ENCODE measurements around the gene DUOX2.
"Not testable (repeated sequence)": the region's sequence is repeated elsewhere in the genome, so short reads cannot be mapped to it uniquely, and the experiment has no call there.

The DUOX2 gene

DNA sequence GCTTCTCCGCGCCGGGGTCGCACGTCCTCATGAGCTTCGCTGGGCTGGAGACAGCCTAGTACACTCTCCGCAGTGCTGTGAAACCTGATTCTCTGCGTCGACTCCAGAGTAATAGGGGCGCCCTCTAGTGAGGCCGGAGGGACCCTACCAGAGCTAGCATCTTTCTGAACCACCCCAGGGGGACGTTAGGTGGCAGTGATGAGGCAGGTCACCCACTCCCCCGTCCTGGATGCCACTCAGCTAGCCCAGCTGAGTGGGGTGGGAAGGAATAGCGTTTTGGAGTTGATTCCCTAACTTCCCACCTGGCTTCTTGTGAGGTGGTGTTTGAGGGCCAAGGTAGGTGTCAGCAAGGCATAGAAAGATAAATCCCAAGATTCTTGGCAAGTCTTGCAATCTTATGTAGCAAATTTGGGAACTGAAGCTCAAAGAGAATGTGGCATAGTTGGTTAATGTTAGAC is 4.2 kb upstream of the DUOX2 start:
- DNase-seq: peak; percentile 88

DNA sequence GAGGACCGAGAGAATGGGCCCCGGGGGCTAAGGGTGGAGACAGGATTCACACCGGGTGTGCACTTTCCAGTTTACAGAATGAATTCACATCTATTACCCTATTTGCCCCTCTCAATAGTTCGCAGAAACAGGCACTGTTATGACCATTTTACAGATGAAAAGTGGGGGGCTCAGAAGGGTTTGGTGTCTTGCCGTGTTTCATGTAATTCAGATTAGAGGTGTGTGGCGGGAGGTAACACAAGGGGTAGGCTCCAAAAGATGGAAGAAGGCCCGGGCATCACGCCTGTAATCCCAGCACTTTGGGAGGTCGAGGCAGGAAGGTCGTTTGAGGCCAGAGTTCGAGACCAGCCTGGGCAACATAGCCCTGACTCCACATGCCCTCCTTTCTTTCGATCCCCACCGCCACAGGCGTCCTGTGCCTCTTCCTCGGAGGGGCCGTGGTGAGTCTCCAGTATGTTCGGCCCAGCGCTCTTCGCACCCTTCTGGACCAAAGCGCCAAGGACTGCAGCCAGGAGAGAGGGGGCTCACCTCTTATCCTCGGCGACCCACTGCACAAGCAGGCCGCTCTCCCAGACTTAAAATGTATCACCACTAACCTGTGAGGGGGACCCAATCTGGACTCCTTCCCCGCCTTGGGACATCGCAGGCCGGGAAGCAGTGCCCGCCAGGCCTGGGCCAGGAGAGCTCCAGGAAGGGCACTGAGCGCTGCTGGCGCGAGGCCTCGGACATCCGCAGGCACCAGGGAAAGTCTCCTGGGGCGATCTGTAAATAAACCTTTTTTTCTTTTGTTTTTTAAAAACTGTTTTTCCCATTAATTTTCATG is 3.5 kb upstream of the DUOX2 start:
- DNase-seq: no peak

DNA sequence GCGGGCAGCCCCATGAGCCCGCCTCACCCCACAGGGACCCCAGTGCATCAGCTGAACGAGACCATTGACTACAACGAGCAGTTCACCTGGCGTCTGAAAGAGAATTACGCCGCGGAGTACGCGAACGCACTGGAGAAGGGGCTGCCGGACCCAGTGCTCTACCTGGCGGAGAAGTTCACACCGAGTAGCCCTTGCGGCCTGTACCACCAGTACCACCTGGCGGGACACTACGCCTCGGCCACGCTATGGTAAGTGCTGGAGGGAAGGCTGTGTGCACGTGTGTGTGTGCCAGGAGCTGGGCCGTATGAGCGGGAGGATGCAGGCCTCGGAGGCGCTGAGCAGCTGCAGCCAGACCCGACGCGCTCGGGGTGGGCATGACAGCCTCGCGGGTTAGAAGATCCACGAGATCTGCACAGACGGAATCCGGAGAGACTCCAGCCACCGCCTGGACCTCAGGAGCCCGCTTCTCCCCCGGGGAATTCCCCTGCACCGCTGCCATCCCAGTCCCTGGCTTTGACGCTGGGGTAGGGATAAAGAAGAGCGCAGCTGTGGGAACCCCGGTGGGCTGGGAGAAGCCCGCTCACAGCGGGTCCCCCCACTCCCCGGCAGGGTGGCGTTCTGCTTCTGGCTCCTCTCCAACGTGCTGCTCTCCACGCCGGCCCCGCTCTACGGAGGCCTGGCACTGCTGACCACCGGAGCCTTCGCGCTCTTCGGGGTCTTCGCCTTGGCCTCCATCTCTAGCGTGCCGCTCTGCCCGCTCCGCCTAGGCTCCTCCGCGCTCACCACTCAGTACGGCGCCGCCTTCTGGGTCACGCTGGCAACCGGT is 2.7 kb upstream of the DUOX2 start:
- no peak for DNase-seq

DNA sequence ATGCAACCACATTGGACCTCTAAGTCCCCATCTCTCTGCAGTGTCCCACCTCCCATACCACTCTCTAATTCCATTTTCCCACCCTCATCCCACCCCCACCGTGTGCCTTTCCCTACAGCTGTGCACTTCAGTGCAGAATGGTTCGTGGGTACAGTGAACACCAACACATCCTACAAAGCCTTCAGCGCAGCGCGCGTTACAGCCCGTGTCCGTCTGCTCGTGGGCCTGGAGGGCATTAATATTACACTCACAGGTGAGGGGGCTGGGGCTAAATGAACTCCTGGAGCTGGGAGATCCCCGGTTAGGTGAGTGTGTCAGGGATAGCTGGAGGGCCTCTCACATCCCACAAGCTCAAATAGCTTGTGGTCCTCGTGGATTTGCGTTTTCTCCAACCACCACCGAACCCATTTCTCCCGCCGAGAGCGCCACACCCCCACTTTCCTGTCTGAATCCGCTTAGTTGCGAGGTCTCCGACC is 2.1 kb upstream of the DUOX2 start:
- DNase-seq: no peak

DNA sequence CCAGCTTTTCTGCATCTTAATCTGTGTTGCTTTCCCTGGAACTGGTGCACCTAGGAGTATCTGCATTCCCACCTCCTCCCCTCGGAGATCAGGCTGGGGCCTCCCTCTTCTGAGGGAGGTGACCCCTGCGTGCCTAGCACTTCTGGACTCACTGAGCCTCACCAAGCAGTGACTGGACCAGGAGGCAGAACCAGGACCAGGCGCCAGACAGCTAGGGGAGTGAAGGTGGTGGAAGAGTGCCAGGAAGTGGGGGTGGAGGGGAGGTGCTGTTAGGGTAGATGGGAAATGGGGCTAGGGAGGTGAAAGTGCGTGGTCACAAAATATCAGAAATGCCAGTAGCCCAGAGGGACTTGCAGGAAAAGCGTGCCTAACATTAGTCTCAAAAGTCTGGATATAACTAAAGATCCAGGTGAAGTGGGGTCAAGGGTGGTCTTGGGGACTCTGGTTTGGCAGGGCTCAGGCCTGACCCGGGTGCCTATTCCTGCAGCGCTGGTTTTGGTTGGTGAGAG is 1.4 kb upstream of the DUOX2 start:
- no peak for DNase-seq

DNA sequence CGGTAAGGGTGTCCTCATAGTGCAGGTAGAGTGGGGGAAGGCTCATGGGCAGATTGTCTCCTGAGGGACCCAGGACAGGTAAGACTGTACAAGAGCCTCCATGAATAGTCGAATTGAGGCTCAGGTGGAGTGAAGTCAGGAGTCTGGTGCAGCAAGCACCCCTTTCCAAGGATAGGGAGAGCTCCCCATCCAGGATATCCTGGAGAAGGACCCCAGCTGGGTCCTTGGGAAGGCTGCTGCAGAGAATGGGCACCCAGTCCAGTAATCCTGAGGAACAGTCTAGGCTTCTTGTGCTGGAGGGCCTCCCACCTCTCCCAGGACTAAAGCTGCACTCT is 746 bp upstream of the DUOX2 start:
- DNase-seq: no peak

DNA sequence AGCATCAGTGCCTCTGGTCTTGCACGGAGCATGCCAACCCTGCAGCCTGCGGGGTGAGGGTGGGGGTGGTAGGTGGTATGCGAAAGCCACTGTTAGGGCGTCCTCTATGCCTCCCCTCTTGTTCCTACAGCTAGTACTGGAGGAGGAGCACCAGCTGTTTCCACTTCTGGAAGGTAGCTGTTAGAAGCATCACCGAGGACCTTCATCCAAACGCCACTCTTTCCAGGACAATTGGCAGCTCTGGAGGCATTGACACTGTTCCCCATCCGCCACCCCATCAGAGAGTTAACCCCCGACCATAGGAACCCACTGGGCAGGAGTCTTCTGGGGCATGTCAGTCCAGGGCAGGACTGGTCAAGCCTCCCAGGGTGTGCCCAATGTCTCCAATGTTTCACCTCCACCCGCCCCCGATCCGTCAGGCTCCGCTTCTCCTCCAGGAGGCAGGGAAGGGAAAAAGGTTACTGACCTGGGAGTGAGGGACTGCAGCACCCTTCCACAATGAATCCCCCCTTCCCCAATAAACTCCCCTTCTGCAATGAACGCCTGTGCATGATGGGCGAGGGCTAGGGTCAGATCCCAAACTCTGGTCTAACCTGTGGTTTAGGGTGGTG is 487 bp downstream of the DUOX2 start:
- DNase-seq: no peak

DNA sequence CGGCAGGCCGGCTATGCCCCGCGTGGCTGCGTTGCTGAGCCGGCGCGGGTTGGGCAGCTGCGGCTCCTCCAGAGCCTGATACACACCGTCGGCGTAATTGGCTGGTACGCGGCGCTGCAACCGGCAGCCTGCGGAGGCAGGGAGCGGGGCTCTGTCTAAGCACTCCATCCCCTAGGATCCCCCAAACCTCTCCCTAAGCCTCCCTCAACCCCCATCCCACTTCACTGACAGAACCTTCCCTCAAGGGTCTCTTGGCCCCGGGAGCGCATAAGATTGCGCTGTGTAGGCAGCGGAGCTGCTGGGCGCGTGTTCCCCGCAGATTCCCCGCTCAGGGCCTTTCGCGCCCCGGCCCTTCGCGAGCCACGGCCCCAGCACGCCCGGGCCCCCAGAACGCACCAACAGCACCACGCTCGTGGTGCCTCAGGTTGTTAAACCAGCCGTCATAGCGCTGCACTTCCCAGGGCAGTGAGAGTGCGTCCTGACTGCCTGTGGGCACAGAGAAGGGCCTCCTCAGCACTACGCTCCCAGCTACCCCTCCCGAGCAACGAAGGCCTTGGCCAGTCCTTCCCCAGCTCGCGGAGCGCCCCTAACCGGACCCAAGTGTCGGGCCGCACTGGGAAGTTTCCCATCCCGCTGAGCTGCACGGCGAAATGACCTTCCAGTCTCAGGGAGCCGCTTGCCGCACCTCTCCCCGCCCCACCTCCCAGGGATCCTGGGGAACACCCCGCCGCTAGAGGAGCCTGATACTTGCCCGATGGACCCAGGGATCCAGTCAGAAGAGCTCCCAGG is 1.2 kb downstream of the DUOX2 start:
- no peak for DNase-seq

DNA sequence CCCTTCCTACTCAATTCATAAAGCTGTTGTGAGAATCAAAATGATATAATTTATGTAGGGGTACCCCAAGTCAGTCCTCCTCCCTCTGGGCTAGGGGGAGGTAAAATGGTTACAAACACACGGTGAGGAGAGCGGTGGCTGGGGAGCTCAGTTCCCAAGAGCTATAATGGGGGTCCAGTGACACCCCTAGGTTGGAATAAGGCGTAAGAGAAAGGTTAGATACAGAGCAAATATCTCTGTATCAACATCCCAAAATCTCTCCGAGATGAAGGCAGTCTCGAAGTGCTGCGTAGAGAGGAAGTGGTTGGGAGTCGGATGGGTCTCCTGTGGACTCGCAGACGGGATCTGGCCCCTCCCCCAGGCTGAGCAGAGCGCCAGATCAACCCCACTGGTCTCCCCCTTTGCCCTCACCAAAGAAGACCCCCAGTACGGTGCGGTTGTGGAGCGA is 1.8 kb downstream of the DUOX2 start:
- no peak for DNase-seq

DNA sequence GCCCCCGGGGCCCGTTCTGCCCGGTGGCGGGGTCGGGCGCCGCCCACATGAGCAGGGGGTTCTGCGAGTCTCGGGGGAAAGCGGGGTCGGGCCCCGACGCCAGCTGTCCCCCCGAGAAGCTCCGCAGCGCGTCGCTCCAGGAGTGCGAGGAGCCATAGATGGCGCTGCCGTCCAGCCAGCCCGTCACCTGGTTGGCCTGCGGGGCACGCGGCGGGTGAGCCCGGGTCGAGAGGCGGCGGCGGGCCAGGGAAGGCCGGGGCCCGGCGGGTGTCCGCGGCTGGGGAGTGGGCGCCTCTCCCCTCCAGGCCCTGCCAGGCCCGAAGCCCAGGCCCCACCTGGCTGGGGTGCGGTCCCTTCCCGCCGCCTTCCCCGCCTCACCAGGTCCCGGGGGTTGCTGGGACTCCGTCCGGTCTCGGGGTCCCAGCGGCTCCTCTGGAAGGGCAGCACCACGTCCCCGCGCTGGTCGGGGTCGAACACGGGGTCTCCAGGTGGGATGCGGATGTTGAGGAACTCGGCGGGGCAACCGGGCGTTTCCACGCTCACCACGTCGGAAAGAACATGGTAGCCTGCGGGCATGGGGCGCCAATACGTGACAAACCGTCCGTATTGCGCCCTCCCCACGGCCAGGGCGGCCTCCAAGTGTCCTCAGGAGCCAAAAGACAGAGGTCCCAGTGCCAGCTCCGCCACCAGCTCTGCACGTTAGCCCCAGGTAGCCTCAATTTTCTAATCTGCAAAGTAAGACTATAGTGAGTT is 2.4 kb downstream of the DUOX2 start:
- no peak for DNase-seq

DNA sequence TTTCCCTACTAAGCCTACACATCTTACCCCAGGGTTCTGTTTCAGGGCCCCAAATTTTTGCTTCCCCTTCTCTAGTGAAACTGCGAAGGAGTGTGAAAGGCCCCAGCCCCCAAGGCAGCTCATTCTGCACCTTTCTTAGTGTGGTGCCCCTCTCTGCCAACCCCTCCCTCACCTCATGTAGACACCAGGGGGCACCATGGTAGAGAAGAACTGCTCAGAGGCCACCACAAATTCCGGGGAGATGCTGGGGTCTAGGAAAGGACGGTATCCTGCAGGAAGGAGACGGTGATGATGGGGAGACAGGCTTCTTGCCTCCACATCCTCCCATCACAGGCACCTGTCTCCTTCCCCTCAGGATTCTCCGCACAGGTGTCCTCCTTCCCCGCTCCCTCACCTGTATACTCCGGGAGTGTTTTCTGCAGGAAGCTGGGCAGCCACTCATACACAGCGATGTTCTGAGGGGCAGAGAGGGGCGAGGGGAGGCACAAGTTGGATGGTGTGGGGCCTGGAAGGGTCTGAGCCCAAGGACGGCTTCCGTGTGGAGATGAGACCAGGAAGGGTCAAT is 3.6 kb downstream of the DUOX2 start:
- DNase-seq: no peak

DNA sequence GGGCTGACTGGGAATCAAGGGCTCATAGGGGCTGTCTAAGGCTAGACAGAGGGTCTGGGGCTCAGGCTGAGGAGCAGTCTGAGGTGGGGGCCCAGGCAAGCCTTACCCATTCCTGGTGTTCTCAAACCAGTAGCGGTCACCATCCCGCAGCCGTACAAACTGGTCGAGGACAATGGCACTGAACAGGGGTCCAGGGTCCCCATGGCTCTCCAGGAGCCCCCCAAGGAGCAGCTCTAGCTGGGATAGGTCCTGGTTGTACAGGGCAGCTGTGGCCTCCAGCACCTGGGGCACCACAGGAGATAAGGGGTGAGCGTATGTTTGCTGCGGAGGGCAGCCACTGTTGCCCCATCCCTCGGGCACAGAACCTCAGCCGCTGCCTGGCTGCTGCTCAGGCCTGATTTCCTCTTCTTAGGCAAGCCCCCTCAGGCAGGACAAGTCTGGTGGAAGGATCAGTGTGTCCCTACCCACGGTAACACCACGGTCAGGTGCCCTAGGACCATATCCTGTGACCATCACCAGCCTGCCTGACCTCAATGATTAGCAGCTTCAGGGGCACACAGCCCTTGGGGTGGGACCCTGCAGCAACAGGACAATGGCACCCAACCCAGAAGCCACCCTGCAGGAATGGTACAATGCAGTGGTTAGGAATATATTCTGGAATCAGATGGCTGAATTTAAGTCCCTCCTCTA is 5.9 kb downstream of the DUOX2 start:
- no peak for DNase-seq

DNA sequence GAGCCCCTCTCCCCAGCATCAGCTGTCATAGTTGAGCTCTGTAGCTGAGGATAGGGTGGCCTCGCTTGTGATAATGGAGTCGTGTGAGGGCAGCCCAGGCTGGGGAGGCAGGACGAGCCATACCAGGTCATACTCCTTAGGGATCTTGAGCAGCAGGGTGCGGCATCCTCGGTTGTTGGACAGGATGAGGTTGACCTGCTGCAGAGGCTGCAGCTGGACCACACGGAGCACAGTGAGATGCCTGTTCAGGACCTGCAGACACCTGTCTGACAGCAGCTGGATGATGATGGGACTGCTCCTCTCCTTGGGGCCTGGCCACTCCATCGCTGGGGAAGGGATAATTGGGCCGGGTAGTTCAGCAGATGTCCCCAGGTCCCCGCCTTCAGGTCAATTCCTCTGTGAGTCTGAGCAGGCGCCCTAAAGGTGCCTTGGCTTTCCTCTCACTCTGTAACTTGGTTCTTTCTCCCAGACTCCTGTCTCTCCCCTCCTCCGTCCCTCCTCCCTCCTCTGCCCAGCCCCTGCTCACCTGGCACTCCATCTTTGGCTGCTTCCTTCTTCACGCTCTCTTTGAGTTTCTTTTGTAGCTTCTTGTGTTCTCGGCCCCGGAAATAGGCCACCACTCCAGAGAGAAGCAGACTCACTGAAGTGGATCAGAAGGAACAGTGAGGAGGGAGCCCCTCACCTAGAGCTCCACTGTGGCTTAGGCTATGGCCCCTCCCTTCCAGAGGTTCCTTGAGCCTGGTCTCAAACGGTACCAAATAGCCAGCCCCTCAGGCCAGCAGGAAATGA is 7.8 kb downstream of the DUOX2 start:
- DNase-seq: no peak

DNA sequence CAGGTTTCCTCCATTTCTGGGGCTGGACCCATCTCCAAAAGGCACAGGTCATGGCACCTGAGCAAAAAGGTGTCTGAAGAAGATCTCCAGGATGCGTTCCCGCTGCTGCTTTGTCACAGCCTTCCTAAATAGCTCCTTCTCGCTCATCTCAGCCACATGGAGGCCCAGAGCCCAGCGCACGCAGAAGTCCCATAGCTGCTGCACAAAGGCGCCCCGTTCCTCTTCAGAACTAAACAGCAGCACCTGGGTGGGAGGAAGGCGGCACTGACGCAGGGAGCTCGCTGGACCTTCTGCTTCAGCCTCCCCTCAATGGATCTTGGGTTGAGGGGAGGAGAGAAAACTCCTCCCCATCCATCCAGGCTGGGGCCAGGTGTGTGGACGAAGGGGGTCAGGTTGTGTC is 8.4 kb downstream of the DUOX2 start:
- no peak for DNase-seq

DNA sequence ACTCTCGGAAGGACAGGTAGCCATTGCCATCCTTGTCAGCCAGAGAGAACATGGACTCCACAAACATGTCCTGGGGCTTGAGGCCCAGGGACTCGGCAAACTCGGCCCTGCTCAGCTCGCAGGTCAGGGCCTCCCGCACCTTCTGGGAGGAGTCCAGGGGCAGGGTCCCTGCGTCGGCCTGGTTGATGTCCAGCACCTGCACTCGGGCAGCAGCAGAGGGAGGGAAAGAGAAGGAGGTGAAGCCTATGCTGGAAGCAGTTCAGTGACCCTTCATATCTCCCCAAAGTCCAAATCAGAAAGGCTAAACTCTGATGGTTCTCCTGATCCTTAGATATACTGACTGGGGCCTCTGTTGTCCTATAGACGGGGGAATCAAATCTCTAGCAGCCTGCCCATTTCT is 9.8 kb downstream of the DUOX2 start:
- not testable (repeated sequence) for DNase-seq

DNA sequence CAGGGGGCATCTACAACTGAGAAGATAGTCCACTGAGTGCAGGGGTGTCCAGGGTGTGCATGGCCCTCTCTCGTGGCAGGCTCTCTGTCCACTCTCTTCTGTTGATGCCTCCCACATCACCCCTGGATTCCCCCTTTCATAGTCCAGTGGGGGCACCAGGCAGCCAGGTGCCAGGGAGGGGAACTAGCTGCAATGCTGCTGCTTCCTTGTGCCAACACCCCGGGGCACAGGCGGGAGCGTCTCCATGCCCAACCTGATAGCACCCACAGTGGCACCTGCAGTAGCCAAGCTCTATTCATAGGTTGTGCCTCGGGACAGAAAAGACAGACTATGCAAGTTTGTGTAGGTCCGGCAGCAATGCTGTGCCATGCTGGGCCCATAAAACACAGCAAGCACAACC is 11.7 kb downstream of the DUOX2 start:
- no peak for DNase-seq

DNA sequence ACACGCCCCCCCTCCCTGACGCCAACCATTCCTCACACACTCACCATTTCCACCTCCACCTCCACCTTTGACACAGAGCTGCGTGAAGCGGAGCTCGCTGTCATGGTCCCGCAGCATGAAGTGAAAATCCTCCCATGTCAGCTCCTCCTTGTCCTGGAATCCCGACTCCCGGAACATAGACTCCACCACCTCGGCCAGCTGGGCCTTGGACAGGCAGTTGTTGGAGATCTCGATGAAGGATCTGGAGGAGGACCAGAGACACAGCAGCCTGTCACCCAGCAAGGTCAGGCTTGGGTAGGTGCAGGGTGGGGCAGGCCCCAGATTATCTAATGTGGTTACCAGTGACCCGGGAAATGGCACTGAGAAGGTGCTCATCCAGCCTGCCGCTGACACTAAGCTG is 12.2 kb downstream of the DUOX2 start:
- DNase-seq: no peak

DNA sequence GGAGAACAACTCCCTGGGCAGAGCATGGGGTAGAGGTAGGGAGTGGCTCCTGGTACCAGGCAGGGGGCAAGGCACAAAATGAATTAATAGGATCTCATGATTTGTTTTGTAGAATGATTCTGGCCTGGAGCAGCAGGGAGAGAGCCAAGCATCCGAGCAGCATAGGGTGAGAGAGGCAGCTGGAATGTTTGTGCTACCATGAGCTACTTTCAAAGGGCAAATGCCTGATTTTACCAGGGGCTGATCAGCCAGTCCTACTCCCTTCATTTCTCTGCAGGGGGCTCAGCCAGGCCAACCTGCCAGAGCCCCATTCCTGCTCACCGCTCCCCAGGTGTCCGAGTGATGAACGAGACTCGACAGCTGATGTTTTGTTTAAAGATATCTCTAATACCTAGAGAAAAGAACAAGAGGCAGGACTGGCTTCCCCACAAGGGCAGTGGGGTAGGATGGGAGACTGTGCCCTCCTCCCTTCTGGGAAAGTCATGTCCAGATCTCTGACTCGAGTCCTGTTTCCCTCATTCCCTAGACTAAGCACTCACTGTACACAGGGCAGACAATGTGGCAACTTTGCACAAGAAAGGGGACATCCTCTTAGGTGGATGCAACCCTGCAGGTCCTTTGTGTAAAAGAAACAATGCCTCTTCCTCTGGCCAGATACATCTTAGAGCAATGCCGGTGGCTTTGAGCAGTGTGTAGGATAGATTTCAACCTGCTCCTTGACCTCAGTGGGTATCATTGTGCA is 12.9 kb downstream of the DUOX2 start:
- no peak for DNase-seq

DNA sequence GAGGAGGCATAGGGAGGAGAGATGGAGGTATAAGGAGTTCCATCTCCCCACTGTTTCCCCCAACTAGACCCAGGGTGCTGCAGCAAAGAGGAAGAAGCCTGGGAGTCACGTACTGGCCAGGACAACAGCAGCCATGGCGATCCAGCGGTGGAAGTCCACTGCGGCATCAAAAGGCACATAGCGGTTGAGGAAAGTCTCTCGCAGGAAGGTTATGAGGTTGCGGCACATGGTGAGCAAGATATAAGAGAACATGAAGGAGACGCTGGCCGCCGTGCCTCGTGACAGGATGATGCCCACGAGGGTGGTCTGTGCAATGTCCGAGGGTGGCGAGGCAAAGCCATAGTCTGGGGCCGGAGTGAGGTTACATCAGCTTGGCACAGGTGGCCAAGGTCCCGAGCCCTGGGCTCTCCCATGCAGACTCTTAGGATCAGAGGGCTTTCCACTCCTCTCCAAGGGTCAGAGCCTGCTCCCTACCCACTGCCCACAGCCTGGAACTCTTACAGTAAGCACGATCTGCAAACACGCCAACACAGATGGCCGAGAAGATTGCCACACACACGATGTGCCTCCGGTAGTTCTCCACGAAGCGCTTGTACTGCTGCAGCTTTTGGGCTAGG is 14.3 kb downstream of the DUOX2 start:
- no peak for DNase-seq

All from fibroblast of skin of right biceps (primary cell).